OCI-LY1 (cell line): ENCODE measurements around the gene NCAPH2.

Source experiments
- CTCF ChIP-seq: fragments of 200-600 bp; sonication (generic), shearing (Covaris generic); IDR thresholded peaks from 2 replicates; pipeline ENCODE4 v1.5.1; 2017; ENCODE audit warnings: mild to moderate bottlenecking, antibody characterized with exemption, low read length, moderate library complexity, mixed read lengths
- EZH2 ChIP-seq: fragments of 200-600 bp; sonication (generic), shearing (Covaris generic); IDR thresholded peaks from 2 replicates; pipeline ENCODE4 v1.8.0; 2017; ENCODE audit warnings: borderline replicate concordance, mixed run types, mild to moderate bottlenecking, antibody characterized with exemption, low read length, moderate library complexity, mixed read lengths

- TF ChIP-seq CTCF: peak; percentile 86
- TF ChIP-seq EZH2: no peak
These were observed 34.9 kb upstream of the NCAPH2 start for GRCh38 chr22:50473088-50473487.
